ENCODE results near the gene TMEM117. TPM values are rescaled to one million over a fixed set of nuclear protein-coding genes. Genes with fewer than 3 reads are reported as not detected.

Gene TMEM117
- total and polyA plus RNA-seq, 2 experiments from 2014 or later: 18.0 to 21.0 TPM

- H3K27ac ChIP-seq: no peak overlapping the region
- no peaks in the 10 kb centered on the region for H3K27me3 ChIP-seq
- H3K9me3 ChIP-seq (ENCODE audit: low read depth): no peaks in the 10 kb centered on the region
- no peak for TF ChIP-seq CTCF (IDR thresholded peaks at IDR 0.05; ENCODE audit: low read depth, low read length)
- H3K4me1 ChIP-seq (ENCODE audit: low read depth): peaks cover 3% of the 10 kb centered on the region
- no peak for DNase-seq (ENCODE audit: low read depth in 1 of 2, low spot score in 1 of 2)
- H3K36me3 ChIP-seq: no peaks in the 10 kb centered on the region
- no peak overlapping the region for H3K4me3 ChIP-seq
These were observed 21.1 kb downstream of the TMEM117 start for GRCh38 chr12:43856972-43857371.

- no peaks in the 10 kb centered on the region for H3K36me3 ChIP-seq
- H3K27me3 ChIP-seq: no peaks in the 10 kb centered on the region
- no peaks in the 10 kb centered on the region for H3K9me3 ChIP-seq (ENCODE audit: low read depth)
- no peak overlapping the region for H3K4me3 ChIP-seq
- DNase-seq (ENCODE audit: low read depth in 1 of 2, low spot score in 1 of 2): no peak
- H3K27ac ChIP-seq: no peak overlapping the region
- TF ChIP-seq CTCF (IDR thresholded peaks at IDR 0.05; ENCODE audit: low read depth, low read length): no peak
- peaks cover 3% of the 10 kb centered on the region for H3K4me1 ChIP-seq (ENCODE audit: low read depth)
These were observed 22.2 kb downstream of the TMEM117 start for GRCh38 chr12:43858096-43858495.

GRCh38 chr12:43858991-43859390 lies 23.1 kb downstream of the TMEM117 start:
- no peak for DNase-seq (ENCODE audit: low read depth in 1 of 2, low spot score in 1 of 2)
- H3K27me3 ChIP-seq: no peaks in the 10 kb centered on the region
- peaks cover 3% of the 10 kb centered on the region for H3K4me1 ChIP-seq (ENCODE audit: low read depth)
- no peaks in the 10 kb centered on the region for H3K9me3 ChIP-seq (ENCODE audit: low read depth)
- no peak overlapping the region for H3K27ac ChIP-seq
- no peak for TF ChIP-seq CTCF (IDR thresholded peaks at IDR 0.05; ENCODE audit: low read depth, low read length)
- no peaks in the 10 kb centered on the region for H3K36me3 ChIP-seq
- no peak overlapping the region for H3K4me3 ChIP-seq

GRCh38 chr12:43861015-43861839 lies 25.3 kb downstream of the TMEM117 start:
- Histone ChIP-seq H3K36me3 (no peaks in the 10 kb centered on the region), H3K4me1 (ENCODE audit: low read depth) (no peaks in the 10 kb centered on the region), H3K9me3 (ENCODE audit: low read depth) (no peaks in the 10 kb centered on the region), H3K4me3 (no peak overlapping the region), H3K27me3 (no peaks in the 10 kb centered on the region), H3K27ac (no peak overlapping the region)
- no peak for DNase-seq (ENCODE audit: low read depth in 1 of 2, low spot score in 1 of 2)
- TF ChIP-seq CTCF (IDR thresholded peaks at IDR 0.05; ENCODE audit: low read depth, low read length): no peak

GRCh38 chr12:43861840-43862150 lies 25.9 kb downstream of the TMEM117 start:
- Histone ChIP-seq H3K9me3 (ENCODE audit: low read depth) (no peaks in the 10 kb centered on the region), H3K36me3 (no peaks in the 10 kb centered on the region), H3K4me3 (no peak overlapping the region), H3K27me3 (no peaks in the 10 kb centered on the region), H3K4me1 (ENCODE audit: low read depth) (no peaks in the 10 kb centered on the region), H3K27ac (no peak overlapping the region)
- DNase-seq (ENCODE audit: low read depth in 1 of 2, low spot score in 1 of 2): no peak
- TF ChIP-seq CTCF (IDR thresholded peaks at IDR 0.05; ENCODE audit: low read depth, low read length): no peak

All from cardiac muscle cell (in vitro differentiated cells and primary cell).